K562 (cell line): ENCODE measurements around the gene MKLN1. TPM values are rescaled to one million over a fixed set of nuclear protein-coding genes. Genes with fewer than 3 reads are reported as not detected.

Source experiments
- ATAC-seq: fragments of 200-7000 bp; cut with Tn5 transposase; 3 replicates; pipeline ENCODE4 v1.9.1; 2020; ENCODE audit warnings: moderate library complexity
- BruUV-seq: library from RNA; stranded (reverse); fragments of 400-500 nt; replicated peaks from 2 replicates; lab custom pipeline; 2021; lab: Mats Ljungman, UMichigan
- CTCF ChIA-PET: fragments of 300-600 bp; formaldehyde crosslinking; extraction: SDS; loops from one replicate; lab custom pipeline; 2021; ENCODE audit warnings: low intra/inter-chr PET ratio; lab: Yijun Ruan, JAX
- POLR2A ChIA-PET: fragments of 300-600, 350-650 bp; sonication (Branson Sonifier 250); formaldehyde crosslinking; extraction: SDS; loops from one replicate; lab custom pipeline; 2021; ENCODE audit warnings: antibody characterized with exemption, inconsistent platforms; lab: Yijun Ruan, JAX
- DNase-seq, 4 experiments: peaks; one replicate each; pipeline versions ENCODE4 v3.0.0 to v3.0.0-alpha.2; 2011 to 2018; ENCODE audit warnings: low spot score in 3 of 4, mixed read lengths in 3 of 4; ENCODE audit errors: extremely low read depth in 1 of 4
- FAIRE-seq: peaks from 2 replicates; lab custom pipeline; 2011; peaks lifted over from hg19 to GRCh38; lab: Jason Lieb, UNC
- H2AFZ ChIP-seq: 2 replicates; pipeline ENCODE4 v1.6.0; 2011; ENCODE audit warnings: low read depth, low read length, control low read depth, inconsistent platforms
- H3K27ac ChIP-seq: fragments of 200-600 bp; 3 replicates; pipeline ENCODE4 v1.8.0; 2011; ENCODE audit warnings: low read depth, mild to moderate bottlenecking, control low read depth, inconsistent platforms, low read length, moderate library complexity, mixed read lengths; ENCODE audit errors: extremely low read depth
- H3K27me3 ChIP-seq, 2 experiments: fragments of 300-600 bp in 1 of 2; 2 replicates in 1 of 2; 3 replicates in 1 of 2; pipeline versions ENCODE4 v1.6.0 to v1.8.0; 2011; ENCODE audit warnings: inconsistent platforms in 2 of 2, low read length in 2 of 2, mild to moderate bottlenecking in 1 of 2, mixed read lengths in 1 of 2, moderate library complexity in 1 of 2; ENCODE audit not compliant: control insufficient read depth in 2 of 2, insufficient read depth in 2 of 2
- H3K36me3 ChIP-seq: fragments of 300-600 bp; 3 replicates; pipeline ENCODE4 v1.8.0; 2011; ENCODE audit warnings: mild to moderate bottlenecking, low read length, inconsistent platforms; ENCODE audit not compliant: control insufficient read depth, insufficient read depth
- H3K4me1 ChIP-seq, 2 experiments: fragments of 200-600 bp in 1 of 2; replicated peaks in 1 of 2; 2 replicates in 1 of 2; 3 replicates in 1 of 2; pipeline versions ENCODE4 v1.5.1 to v1.8.0; 2011; ENCODE audit warnings: inconsistent platforms in 2 of 2, low read length in 2 of 2, mild to moderate bottlenecking in 1 of 2, mixed read lengths in 1 of 2, moderate library complexity in 1 of 2; ENCODE audit not compliant: control insufficient read depth in 2 of 2, insufficient read depth in 2 of 2
- H3K4me2 ChIP-seq: 2 replicates; pipeline ENCODE4 v1.6.1; 2011; ENCODE audit warnings: low read length, control low read depth, inconsistent platforms, mixed read lengths; ENCODE audit not compliant: insufficient read depth
- H3K4me3 ChIP-seq: fragments of 200-600 bp; sonication (generic), shearing (Covaris generic); 2 replicates; pipeline ENCODE4 v1.5.1; 2016; ENCODE audit warnings: control low read depth, inconsistent platforms
- H3K79me2 ChIP-seq: fragments of 200-600 bp; 3 replicates; pipeline ENCODE4 v1.8.0; 2011; ENCODE audit warnings: low read length, inconsistent platforms; ENCODE audit not compliant: control insufficient read depth, insufficient read depth
- H3K9ac ChIP-seq, 2 experiments: 2 replicates each; pipeline versions ENCODE4 v1.6.0 to v1.6.1; 2011; ENCODE audit warnings: low read depth in 2 of 2, low read length in 2 of 2, control low read depth in 1 of 2, inconsistent platforms in 1 of 2, mild to moderate bottlenecking in 1 of 2, mixed read lengths in 1 of 2; ENCODE audit not compliant: insufficient read depth in 1 of 2
- H3K9me1 ChIP-seq: one replicate; pipeline ENCODE4 v1.6.0; 2011; ENCODE audit warnings: inconsistent platforms, mild to moderate bottlenecking, low read length, moderate library complexity; ENCODE audit not compliant: control insufficient read depth, insufficient read depth
- H3K9me3 ChIP-seq: replicated peaks from 2 replicates; pipeline ENCODE4 v1.5.1; 2011; ENCODE audit warnings: low read depth, low read length, inconsistent platforms; ENCODE audit not compliant: control insufficient read depth, insufficient read depth
- H4K20me1 ChIP-seq: replicated peaks from 2 replicates; pipeline ENCODE4 v1.6.1; 2011; ENCODE audit warnings: low read length, inconsistent platforms, mixed read lengths; ENCODE audit not compliant: control insufficient read depth, insufficient read depth
- KDM4B ChIP-seq, 2 experiments: fragments of 450-650 bp in 1 of 2; sonication (generic) in 1 of 2; IDR thresholded peaks; 2 replicates each; pipeline ENCODE4 v1.6.1; 2016 to 2017; ENCODE audit warnings: borderline replicate concordance in 2 of 2, antibody characterized with exemption in 1 of 2, low read depth in 1 of 2, mild to moderate bottlenecking in 1 of 2
- MCM3 ChIP-seq: fragments of 450-650 bp; IDR thresholded peaks from 2 replicates; pipeline ENCODE4 v1.6.1; 2016
- MCM7 ChIP-seq, 2 experiments: fragments of 450-650 bp; IDR thresholded peaks; 2 replicates each; pipeline ENCODE4 v1.6.1; 2016 to 2018
- NCOR1 ChIP-seq: fragments of 450-650 bp; IDR thresholded peaks from 2 replicates; pipeline ENCODE4 v1.6.1; 2016; ENCODE audit warnings: mild to moderate bottlenecking, moderate library complexity
- PHTF2 ChIP-seq: fragments of 250-450 bp; sonication (Bioruptor Pico); IDR thresholded peaks from 2 replicates; pipeline ENCODE4 v1.5.0; 2021; ENCODE audit warnings: mild to moderate bottlenecking
- WGBS: fragments of 100-300 bp; shearing (Covaris generic); methylation state at CpG from one replicate; pipeline ENCODE4 v1.1.6; 2016; ENCODE audit warnings: low coverage, mixed read lengths; ENCODE audit not compliant: insufficient coverage; ENCODE audit errors: missing lambda C conversion rate; 5-methylcytosine and 5-hydroxymethylcytosine counted together
- in situ Hi-C: fragments of 300-500 bp; cut with MboI; formaldehyde crosslinking; loops from 4 replicates; pipeline ENCODE4 v1.15.0; 2018; ENCODE audit warnings: inconsistent platforms, mixed read lengths
- intact Hi-C: fragments of 100-400 bp; cut with micrococcal nuclease; formaldehyde crosslinking; loops from 2 replicates; pipeline ENCODE4 v1.14.2; 2022
- polyA plus RNA-seq, 8 experiments: library from polyadenylated mRNA; depleted of rRNA in 4 of 8; stranded (reverse) in 5 of 8; unstranded in 3 of 8; fragments of >200 nt; fragmentation: Nextera tagmentation in 2 of 8; fragmentation: Illumina TruSeq in 1 of 8; extraction: Ambion mirVana in 2 of 8; extraction: Trizol in 1 of 8; gene quantifications; 2 replicates each; pipeline versions ENCODE4 v1.2.1 to v1.2.3, GENCODE V29; 2011 to 2014; ENCODE audit warnings: inconsistent platforms in 1 of 8, missing spikeins in 1 of 8
- total RNA-seq, 7 experiments: library from RNA; depleted of rRNA in 6 of 7; stranded (reverse); fragments of >200 nt in 6 of 7; fragmentation: Illumina TruSeq in 2 of 7; extraction: Trizol in 2 of 7; gene quantifications; 2 replicates each; pipeline versions ENCODE4 v1.2.1 to v1.2.3, GENCODE V29; 2011 to 2021; ENCODE audit warnings: low replicate concordance in 1 of 7
- TF ChIP-seq, protein P1 (sequence below): fragments of 450-650 bp; formaldehyde crosslinking; IDR thresholded peaks from 2 replicates; pipeline ENCODE4 v1.4.0; 2022; ENCODE audit warnings: missing genetic modification characterization

Gene MKLN1
- total and polyA plus RNA-seq, 9 of the 15 experiments (the other 6 are each of a cell fraction or from before 2014, with no cell fraction given) = 18.6 to 80.4 (median 56.0) TPM

GRCh38 chr7:131300078-131300477, 27.6 kb upstream of the MKLN1 start:
- POLR2A ChIA-PET = no interaction called here
- in situ Hi-C loops = no loop called here

More at GRCh38 chr7:131300078-131300477, 27.6 kb upstream of the MKLN1 start:
- Histone ChIP-seq H3K27ac (no peak overlapping the region), H3K4me2 (no peak overlapping the region), H3K9me1 (no peaks in the 10 kb centered on the region), H2AFZ (no peak overlapping the region), H3K27me3 (no peaks in the 10 kb centered on the region), H3K9me3 (no peaks in the 10 kb centered on the region), H3K4me1 (peaks cover 0 to 4% of the 10 kb centered on the region in 2 experiments; a peak in 1 of 5 replicates), H4K20me1 (no peaks in the 10 kb centered on the region), H3K79me2 (no peaks in the 10 kb centered on the region), H3K4me3 (no peak overlapping the region), H3K36me3 (no peaks in the 10 kb centered on the region), H3K9ac (no peak overlapping the region)
- BruUV-seq = no TSS peak
- intact Hi-C loops = no loop called here
- ATAC-seq (no peak), DNase-seq (no peak), FAIRE-seq (no peak)
- WGBS = 2% methylated on average over 2 of the region's 2 CpGs
- TF ChIP-seq, protein P1, sequence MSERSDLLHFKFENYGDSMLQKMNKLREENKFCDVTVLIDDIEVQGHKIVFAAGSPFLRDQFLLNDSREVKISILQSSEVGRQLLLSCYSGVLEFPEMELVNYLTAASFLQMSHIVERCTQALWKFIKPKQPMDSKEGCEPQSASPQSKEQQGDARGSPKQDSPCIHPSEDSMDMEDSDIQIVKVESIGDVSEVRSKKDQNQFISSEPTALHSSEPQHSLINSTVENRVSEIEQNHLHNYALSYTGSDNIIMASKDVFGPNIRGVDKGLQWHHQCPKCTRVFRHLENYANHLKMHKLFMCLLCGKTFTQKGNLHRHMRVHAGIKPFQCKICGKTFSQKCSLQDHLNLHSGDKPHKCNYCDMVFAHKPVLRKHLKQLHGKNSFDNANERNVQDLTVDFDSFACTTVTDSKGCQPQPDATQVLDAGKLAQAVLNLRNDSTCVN (CRISPR knock-in tag) = 0 out of 2 replicates have a peak, but pooled peaks have one; percentile 59
- TF ChIP-seq MCM3 = peak; percentile 62; the same call in 1 of the 2 replicates
- TF ChIP-seq NCOR1 = 0 out of 2 replicates have a peak, but pooled peaks have one; percentile 8
- TF ChIP-seq PHTF2 (CRISPR knock-in tag) = no peak
- peak in 1 of 2 experiments; percentile 63; a peak in 1 of 4 replicates for TF ChIP-seq MCM7 (IDR thresholded peaks at IDR 0.05)
- no peak for TF ChIP-seq KDM4B (IDR thresholded peaks at IDR 0.05; ENCODE audit: borderline replicate concordance in 2 of 2, low read depth in 1 of 2)
- CTCF ChIA-PET = interaction anchor here (0.6 kb wide), 1 partner anchor 677 kb away, joined by 3 read pairs; no protein-coding TSS in a partner anchor
